Measurements from ENCODE around the gene FMO5. TPM values are rescaled to one million over a fixed set of nuclear protein-coding genes. Genes with fewer than 3 reads are reported as not detected.

The FMO5 gene
- total and polyA plus RNA-seq, 2 of the 13 experiments (the other 11 are each of a cell fraction or from before 2014, with no cell fraction given) = 48.2 to 149 TPM

DNA sequence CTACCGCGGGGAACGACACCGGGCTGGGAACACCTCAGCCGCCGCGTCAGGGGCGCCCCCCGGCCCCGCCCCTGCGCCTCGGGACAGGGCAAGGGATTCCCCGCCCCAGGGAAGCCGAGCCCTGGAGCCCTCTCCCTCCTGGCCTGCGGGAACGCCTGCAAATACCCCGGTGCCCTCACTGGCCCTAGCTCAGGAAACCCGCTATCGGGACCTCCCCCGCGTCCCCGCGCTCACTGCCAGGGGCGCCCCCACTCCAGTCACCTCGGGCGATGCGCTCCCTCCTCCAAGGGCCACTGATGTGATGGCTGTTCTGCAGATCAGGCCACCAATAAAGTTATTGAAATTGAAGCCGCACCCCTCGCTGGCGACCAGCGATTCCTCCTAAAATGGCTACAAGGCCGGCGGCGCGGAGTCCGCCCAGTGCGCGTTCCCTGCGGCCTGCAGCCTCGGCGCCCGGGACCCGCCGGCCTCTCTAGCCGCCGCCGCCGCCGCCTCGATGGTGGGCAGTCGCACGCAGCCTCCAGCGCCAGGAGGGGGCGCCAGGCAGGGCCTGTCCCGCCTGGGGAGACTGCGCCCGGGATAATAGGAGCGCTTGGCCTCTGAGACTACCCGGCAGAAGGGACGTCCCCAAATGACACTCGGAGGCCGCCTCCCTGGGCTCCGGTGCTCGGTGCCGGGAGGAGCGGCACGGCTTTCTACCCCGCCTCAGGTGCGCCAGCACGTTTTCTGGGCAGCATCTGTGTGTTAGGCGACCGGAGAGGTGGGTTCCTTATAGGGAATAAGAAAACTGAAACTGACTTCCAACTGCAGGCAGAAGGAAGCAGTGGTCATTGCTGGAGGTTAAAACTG, 52.7 kb downstream of the FMO5 start, which contains the start of gene PRKAB2 (continued):
- TF ChIP-seq AHDC1 (CRISPR knock-in tag; IDR thresholded peaks at IDR 0.05; ENCODE audit: borderline replicate concordance) = peak; percentile 60; the same call in 1 of the 2 replicates
- TF ChIP-seq MYC (CRISPR knock-in tag; IDR thresholded peaks at IDR 0.05; ENCODE audit: borderline replicate concordance) = peak; percentile 56; the same call in 1 of the 2 replicates
- no peak for TF ChIP-seq SMAD9 (CRISPR knock-in tag; IDR thresholded peaks at IDR 0.05)
- peak; percentile 78 for TF ChIP-seq HDAC1 (CRISPR knock-in tag; IDR thresholded peaks at IDR 0.05)
- TF ChIP-seq REXO4 (CRISPR knock-in tag; IDR thresholded peaks at IDR 0.05; ENCODE audit: borderline replicate concordance) = no peak
- peak; percentile 72; the same call in 1 of the 2 replicates for TF ChIP-seq ZNF431 (CRISPR knock-in tag; IDR thresholded peaks at IDR 0.05; ENCODE audit: borderline replicate concordance, low read depth)
- TF ChIP-seq, protein P1, sequence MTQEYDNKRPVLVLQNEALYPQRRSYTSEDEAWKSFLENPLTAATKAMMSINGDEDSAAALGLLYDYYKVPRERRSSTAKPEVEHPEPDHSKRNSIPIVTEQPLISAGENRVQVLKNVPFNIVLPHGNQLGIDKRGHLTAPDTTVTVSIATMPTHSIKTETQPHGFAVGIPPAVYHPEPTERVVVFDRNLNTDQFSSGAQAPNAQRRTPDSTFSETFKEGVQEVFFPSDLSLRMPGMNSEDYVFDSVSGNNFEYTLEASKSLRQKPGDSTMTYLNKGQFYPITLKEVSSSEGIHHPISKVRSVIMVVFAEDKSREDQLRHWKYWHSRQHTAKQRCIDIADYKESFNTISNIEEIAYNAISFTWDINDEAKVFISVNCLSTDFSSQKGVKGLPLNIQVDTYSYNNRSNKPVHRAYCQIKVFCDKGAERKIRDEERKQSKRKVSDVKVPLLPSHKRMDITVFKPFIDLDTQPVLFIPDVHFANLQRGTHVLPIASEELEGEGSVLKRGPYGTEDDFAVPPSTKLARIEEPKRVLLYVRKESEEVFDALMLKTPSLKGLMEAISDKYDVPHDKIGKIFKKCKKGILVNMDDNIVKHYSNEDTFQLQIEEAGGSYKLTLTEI (CRISPR knock-in tag; conservative IDR thresholded peaks at IDR 0.05) = no peak
- TF ChIP-seq YEATS4 (CRISPR knock-in tag; IDR thresholded peaks at IDR 0.05; ENCODE audit: borderline replicate concordance) = peak; percentile 89
- TF ChIP-seq ZNF83 (CRISPR knock-in tag; IDR thresholded peaks at IDR 0.05; ENCODE audit: borderline replicate concordance) = peak; percentile 89; the same call in 1 of the 2 replicates
- no peak for TF ChIP-seq ZSCAN21 (CRISPR knock-in tag; IDR thresholded peaks at IDR 0.05; ENCODE audit: borderline replicate concordance)
- TF ChIP-seq, protein P2, sequence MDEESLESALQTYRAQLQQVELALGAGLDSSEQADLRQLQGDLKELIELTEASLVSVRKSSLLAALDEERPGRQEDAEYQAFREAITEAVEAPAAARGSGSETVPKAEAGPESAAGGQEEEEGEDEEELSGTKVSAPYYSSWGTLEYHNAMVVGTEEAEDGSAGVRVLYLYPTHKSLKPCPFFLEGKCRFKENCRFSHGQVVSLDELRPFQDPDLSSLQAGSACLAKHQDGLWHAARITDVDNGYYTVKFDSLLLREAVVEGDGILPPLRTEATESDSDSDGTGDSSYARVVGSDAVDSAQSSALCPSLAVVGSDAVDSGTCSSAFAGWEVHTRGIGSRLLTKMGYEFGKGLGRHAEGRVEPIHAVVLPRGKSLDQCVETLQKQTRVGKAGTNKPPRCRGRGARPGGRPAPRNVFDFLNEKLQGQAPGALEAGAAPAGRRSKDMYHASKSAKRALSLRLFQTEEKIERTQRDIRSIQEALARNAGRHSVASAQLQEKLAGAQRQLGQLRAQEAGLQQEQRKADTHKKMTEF (CRISPR knock-in tag; IDR thresholded peaks at IDR 0.05) = peak; percentile 97
- TF ChIP-seq, protein P3, sequence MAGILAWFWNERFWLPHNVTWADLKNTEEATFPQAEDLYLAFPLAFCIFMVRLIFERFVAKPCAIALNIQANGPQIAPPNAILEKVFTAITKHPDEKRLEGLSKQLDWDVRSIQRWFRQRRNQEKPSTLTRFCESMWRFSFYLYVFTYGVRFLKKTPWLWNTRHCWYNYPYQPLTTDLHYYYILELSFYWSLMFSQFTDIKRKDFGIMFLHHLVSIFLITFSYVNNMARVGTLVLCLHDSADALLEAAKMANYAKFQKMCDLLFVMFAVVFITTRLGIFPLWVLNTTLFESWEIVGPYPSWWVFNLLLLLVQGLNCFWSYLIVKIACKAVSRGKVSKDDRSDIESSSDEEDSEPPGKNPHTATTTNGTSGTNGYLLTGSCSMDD (CRISPR knock-in tag; IDR thresholded peaks at IDR 0.05) = no peak
- peak; percentile 68; the same call in 1 of the 2 replicates for TF ChIP-seq ZNF232 (CRISPR knock-in tag; IDR thresholded peaks at IDR 0.05; ENCODE audit: borderline replicate concordance)
- TF ChIP-seq SIX4 (CRISPR knock-in tag; IDR thresholded peaks at IDR 0.05) = no peak; the same call in 1 of the 2 replicates
- peak; percentile 72; the same call in 1 of the 2 replicates for TF ChIP-seq HOXA5 (CRISPR knock-in tag; IDR thresholded peaks at IDR 0.05)
- TF ChIP-seq ZNF605 (CRISPR knock-in tag; IDR thresholded peaks at IDR 0.05) = 0 out of 2 replicates have a peak, but pooled peaks have one; percentile 12
- no peak for TF ChIP-seq ZNF652 (CRISPR knock-in tag; IDR thresholded peaks at IDR 0.05; ENCODE audit: borderline replicate concordance, low read depth)
- TF ChIP-seq ZNF572 (CRISPR knock-in tag; IDR thresholded peaks at IDR 0.05) = no peak
- TF ChIP-seq FOXJ3 (CRISPR knock-in tag; IDR thresholded peaks at IDR 0.05; ENCODE audit: borderline replicate concordance) = no peak

Measured in HepG2 (cell line).